ENCODE data around the gene DUSP18.
"Not testable (repeated sequence)": the region's sequence is repeated elsewhere in the genome, so short reads cannot be mapped to it uniquely, and the experiment has no call there.

The DUSP18 gene

DNA sequence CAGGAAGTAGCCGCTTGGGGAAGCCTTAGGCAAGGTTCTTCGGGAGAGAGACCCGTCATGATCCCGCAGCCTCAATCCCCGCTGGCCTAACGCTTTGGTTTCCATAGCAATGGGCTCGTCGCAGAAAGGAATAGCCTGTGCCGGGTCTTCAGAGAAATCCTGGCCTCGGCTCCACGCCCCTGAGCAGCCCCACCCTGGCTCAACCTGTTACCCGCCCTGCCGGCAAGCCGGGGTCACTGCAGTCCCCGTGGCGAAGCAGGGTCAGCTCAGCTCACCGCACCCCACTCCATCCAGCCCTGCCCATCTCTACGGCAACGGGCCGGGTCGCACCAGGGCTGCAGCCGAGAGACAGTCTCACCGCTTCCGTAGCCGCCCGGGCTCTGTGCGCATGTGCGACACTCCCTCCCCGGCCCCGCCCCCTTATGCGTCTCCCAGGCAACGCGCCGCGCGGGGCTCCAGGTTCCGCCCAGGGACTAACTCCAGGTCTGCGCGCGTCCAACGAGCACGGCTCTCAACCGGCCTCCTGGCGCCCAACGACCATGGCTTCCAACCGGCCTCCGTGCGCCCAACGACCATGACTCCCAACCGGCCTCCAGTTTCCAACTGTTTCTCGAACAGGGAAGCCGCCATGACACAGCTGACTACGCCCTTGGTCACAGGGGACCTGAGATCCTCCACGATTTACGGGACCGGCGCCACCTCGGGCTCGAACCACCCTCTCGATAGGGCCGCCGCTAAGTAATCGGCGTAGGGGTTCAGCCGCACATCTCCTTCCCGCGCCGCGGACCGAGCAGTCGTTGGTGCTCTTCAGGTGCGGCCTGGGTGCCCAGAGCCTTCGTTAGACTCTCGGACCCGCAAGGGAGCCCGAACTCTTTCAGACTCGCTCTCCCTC, at the start of gene DUSP18:
Gene DUSP18 (minus strand): TSS at position 382 of the 892 bp plus-strand sequence. CDS start 3,872 bp downstream, outside the sequence.
- peak; percentile 62 for DNase-seq

DNA sequence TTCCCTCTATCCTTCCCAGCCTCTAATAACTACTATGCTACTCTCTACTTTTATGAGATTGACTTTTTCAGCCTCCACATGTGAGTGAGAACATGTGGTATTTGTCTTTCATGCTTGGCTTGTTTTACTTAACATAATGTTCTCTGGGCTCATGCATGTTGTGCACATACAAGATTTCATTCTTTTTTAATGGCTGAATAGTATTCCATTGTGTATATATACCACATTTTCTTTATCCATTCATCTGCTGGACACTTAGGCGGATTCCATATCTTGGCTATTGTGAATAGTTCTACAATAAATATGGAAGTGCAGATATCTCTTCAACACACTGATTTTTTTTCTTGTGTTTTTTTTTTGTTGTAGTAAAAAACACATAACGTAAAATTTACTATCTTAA, 46.4 kb upstream of the DUSP18 start:
- DNase-seq: no peak

DNA sequence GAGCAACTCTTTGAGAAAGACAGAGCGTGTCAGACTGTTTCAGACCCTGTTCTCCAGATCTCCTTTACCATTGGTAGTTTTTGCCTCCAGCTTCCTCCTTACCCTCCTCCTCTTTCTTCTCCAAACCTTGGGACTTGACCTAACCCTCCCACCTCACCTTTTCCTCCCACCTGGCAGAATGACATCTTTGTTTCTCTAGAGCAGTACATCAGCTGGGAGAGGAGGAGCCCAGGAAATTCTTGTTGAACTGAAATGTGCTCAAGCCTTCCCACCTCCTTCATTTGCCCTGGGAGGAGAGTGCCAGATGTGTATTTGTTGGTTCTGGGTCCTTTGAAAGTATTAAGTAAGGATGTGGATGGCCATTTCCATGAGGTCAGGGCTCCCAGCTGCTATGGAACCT, 44.4 kb upstream of the DUSP18 start:
- DNase-seq: no peak

DNA sequence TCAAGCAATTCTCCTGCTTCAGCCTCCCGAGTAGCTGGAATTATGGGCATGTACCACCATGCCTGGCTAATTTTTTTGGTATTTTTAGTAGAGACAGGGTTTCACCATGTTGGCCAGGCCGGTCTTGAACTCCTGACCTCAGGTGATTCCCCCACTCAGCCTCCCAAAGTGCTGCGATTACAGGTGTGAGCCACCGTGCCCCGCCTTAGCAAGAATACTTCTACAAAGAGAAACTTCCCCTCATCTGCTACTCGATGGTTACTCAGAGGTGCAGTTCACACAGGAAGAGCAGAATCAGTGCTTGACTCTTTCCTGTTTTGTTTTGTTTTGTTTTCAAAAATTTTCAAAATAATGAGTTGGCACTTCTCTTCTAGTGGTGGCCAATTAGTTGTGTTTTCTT, 42.3 kb upstream of the DUSP18 start:
- not testable (repeated sequence) for DNase-seq

DNA sequence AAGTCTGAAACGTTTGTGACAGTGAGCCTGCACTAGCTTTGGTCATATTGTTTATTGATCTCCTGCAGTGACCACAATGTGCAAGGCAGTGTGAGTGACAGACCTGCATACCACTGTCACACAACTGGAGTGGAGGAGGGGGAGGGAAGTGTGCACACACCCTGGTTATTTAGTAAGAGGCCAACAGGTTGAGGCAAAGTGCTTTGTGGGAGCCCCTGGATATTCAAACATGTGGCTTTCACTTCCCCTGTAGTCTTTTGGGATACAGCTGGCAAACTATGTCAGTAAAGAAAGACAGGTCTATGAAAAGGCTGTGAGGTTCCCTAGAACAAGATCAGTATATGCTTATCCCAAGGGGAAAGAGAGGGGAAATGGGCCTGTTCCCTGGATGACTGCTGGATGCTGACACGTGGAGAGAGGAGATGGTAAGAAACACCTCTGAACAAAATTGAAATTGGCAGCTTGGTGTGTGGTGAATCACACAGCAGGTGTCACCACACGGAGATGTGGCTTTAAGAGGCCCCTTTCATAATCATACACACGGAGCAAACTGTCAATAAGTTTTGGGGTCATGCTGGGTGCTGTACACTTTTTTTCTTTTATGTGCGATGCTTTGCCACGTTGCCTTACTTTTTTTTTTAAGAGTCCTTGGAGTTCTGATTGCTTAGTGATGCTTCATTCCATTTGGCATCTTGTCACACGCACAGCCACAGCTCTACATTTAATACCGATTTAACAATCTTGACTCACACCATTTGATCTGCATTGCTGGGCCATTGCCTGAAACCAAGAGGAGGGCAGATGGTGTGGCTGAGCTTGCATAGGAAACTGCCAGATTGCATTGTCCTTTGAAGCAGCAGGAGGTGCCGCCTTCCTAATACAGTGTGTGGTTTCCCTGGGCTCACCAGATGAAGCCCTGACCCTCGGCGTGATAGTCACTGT, 38.3 kb upstream of the DUSP18 start:
- DNase-seq: peak; percentile 92

DNA sequence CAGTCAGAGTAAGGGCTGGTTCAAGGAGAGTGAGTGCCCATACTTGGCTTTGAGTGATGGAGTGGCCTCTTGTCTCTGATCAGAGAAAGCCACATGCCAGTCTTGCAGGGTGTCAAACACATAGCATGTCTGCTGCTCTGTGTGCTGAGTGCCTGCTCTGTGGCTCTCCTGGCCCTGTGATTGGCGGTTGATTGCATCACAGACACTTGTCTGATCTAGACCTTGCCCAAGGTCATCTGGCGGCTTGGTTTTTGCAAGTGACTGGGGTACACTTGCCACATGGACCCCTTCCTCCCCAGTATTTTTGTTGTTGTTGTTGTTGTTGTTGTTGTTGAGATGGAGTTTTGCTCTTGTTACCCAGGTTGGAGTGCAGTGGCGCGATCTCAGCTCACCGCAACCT, 37.3 kb upstream of the DUSP18 start:
- DNase-seq: no peak

DNA sequence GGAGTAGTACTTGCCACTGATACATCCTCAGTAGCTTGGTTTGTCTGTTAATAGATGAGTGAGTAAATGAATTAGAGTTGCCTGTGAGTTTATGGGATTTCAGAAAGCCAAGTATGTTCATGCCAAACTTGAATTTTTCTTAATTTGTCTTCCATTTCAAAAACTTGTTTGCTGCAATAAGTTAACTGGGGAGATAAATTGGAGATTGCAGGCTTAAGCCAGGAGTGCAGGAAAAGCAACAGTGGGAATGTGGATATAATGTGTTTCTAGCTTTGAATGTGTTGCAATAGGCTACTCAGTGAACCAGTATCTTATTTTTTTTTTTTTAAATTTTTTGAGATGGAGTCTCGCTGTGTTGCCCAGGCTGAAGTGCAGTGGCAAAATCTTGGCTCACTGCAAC, 35.2 kb upstream of the DUSP18 start:
- no peak for DNase-seq

DNA sequence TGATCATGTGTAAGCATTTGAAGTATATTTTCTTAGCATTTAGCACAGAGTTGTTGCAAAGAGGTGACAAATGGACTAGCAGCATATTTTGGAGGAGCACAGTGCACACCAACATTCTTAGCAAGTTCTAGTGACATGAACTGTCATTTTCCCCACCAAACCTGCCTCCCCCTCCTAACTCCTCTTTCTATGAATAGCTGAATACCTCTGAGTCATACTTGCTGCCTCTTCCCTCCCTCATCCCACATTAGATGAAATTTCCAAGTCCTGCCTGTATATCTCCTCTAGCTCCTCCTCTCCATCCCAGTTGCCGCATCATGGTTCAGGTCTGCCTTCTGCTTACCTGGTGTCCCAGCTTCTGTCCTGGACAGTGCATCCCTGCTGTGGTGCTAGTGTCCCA, 34.2 kb upstream of the DUSP18 start:
- DNase-seq: no peak

DNA sequence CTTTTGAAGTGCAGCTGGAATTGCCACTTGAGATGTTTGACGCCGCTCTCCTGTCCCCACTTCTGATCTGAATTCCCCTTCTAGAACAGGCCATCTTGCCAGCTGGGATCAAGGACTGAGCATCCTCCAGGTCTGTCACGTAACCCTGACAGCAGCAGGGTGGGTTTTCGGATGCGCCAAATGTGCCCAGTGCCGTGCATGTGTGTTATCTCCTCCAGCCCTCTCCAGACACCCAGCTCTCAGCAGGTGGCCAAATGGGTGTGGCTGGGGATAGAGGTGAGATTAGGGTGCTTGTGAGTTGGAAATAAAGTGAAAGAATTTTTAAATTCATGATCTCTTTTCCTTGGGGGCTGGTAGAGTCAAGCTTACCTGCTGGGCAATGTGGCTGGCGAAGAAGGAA, 30.3 kb upstream of the DUSP18 start:
- DNase-seq: no peak

DNA sequence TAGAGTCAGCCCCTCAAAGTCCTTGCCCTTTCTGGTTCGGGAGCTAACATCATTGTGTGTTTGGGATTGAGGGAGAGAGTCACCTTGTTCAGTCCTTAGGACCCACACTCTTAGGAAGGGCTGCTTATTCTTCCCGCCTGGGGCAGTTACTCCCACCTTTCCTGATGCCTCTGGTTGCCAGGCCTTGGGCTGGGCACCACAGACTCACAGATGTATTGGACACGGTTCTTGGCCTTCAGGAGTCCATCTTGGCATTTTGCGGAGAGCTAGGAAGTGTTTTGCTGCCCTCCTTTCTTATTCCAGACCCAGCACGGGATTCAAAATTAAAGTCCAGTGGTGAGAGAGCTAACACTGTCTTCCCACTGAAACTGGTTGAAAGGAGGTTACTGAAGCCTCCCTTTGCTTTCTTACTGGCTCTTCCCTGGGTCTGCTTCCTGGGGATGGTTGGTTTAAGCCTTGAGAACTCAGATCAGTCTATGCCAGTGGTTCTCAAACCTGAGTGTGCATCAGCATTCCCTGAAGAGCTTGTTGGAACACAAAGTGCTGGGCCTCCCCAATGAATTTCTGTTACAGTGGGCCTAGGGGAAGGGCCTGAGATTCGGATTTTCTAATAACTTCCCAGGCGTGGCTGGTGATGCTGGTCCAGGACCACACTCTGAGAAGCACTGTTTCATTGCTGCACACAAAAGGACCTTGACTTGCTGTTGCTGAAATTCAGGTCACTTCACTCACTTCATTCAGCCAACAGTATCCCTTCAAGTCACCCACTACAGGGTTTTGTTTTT, 28.4 kb upstream of the DUSP18 start:
- no peak for DNase-seq

DNA sequence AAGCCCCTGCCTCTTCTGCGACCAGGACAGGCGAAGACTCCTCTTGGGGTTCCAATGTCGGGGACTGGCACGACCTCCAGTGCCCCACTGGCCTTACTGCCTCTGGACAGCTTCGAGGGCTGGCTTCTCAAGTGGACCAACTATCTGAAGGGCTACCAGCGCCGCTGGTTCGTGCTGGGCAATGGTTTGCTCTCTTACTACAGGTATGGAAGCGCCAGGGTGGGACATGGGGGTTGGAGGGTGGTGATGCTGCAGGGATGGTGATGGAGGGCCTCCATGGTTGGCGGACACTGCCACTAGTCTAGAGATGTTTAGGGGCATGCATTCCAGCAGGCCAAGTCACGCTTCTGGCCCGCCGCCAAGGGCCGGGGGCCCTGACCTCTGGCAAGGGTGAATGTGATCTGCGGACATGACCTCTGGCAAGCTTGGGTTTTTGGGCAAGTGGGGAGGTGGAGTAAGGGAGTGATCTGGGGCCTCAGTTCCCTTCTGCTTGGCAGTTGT, 27.7 kb upstream of the DUSP18 start:
- no peak for DNase-seq

DNA sequence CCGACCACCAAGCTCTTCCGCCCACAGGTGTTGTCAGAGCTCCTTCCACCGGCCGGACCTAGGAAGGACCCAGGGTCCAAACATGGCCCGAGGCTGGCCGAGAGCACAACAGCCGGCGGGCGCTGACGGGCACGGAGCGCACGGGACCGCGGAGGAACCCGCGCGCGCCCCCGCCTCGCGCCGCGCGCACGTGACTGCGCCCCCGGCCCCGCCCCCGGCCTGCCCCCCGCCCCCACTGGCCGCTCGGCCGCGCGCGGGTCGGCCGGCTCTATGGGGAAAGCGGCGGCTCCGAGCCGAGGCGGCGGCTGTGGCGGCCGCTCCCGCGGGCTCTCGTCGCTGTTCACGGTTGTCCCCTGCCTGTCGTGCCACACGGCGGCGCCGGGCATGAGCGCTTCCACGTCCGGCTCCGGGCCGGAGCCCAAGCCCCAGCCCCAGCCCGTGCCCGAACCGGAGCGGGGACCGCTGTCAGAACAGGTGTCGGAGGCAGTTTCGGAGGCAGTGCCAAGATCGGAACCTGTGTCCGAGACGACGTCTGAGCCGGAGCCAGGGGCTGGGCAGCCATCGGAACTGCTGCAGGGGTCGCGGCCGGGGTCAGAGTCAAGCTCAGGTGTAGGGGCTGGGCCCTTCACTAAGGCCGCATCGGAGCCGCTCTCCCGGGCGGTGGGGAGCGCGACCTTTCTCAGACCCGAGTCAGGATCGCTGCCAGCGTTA, 27.1 kb upstream of the DUSP18 start, which contains the start of gene OSBP2:
Gene OSBP2 (plus strand): TSS at position 235 of the 711 bp plus-strand sequence. CDS start 36 bp downstream, at position 271.
- DNase-seq: no peak

DNA sequence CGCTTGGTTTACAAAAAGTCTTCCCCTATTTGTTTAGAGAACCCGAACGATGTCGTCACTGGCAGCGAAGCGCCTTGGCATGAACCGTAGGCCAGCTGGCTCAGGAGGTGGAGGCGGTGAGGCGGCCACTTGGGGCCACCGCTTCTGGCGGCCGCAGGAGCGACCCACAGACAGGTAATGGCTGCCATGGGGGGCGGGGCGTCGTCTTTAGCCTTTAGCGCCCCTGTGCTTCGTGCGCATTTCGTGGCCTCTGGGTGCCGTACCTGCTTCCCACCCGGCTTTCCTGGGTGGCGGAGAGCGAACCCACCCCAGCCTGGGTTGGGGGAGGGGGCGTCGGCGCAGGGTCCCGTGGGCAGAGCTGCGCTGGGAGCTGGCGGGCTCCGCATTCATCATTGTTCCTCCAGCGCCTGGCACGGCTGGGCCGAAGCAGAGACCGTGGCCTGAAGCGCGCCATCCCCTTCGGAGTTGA, 26.5 kb upstream of the DUSP18 start:
- peak; percentile 33 for DNase-seq

DNA sequence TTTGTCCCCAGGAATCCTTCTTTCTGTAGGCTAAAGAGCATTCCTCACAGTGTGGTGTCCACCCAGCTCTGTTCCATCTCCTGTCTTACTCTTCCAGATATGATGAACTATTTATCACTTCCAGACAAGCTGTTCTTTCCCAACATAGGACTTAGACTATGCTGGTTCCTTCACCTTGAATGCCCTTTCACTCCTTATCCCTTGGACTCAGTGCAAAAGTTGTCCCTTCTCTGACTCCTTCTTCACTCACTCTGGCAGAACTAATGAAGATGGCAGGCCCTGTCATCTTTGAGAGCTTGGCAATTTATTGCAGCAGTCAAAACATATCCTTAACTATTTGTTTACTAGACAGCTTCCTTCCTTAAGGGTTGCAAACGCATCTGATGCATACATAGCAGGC, 23.5 kb upstream of the DUSP18 start:
- no peak for DNase-seq

DNA sequence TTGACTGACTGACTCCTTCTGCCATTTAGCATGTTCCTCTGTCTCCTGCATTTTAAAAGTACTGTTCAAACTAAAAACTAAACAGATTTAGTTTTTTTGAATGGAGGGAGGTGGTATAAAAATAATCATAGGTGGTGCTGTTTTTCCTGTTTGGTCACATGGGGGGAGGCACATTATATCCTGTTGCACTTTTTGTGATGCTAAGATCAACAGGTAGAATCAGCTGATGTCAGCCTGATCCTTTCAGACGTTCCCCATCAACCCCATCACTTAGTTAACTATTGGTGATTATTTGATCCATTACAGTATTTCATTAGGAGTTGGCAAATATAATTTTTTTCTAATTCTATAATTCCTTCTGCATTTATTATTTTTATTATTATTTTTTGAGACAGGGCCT, 21.9 kb upstream of the DUSP18 start:
- DNase-seq: no peak

DNA sequence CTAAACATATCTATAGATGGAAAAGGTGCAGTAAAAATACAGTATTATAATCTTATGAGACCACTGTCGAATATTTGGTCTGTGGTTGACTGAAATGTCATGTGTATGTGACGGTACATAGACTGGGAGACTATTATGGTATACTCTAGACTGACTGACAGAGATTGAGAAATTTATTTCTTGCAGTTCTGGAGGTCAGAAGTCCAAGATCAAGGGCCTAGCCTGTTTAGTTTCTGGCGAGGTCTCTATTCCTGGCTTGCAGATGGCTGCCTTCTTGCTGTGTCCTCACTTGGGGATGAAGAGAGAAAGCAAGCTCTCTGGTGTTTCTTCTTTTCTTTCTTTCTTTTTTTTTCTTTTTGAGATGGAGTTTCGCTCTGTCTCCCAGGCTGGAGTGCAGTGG, 19.7 kb upstream of the DUSP18 start:
- no peak for DNase-seq

DNA sequence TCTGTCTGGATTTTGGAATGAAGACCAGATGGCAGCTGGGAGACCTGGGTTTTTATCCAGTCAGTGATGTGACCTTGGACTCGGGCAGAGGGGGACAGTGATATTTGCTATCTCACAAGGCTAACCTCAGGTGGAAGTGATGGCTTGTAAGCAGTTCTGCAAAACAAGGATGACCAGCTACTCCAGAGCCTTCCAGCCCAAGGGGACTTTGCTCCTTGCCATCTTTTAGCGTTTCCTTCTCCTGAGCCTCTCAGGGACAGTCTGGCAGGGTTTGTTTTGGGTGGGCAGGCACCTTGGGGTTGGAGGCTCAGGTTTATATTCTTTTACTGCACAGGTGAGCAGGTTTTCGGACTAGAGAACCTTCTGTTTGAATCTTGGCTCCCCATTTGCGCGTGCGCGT, 17.5 kb upstream of the DUSP18 start:
- no peak for DNase-seq

DNA sequence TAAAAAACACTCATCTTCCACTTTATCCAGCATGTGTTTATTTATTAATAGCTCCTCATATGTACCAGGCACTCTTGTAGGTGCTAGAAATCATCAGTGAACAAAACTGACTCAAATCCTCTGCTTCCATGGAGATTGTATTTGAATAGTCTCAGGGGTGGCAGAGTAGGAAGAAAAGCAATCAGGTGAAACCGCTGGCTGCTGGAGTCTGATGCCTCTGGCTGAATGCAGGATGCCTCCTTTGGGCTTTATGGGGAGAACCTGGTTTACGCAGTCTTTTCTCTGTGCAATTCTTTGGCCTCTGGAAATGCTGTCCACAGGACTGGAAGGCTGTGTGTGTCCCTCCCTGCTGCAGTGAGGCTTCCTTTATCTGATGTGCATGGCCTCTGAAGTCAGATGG, 14.2 kb upstream of the DUSP18 start:
- no peak for DNase-seq

DNA sequence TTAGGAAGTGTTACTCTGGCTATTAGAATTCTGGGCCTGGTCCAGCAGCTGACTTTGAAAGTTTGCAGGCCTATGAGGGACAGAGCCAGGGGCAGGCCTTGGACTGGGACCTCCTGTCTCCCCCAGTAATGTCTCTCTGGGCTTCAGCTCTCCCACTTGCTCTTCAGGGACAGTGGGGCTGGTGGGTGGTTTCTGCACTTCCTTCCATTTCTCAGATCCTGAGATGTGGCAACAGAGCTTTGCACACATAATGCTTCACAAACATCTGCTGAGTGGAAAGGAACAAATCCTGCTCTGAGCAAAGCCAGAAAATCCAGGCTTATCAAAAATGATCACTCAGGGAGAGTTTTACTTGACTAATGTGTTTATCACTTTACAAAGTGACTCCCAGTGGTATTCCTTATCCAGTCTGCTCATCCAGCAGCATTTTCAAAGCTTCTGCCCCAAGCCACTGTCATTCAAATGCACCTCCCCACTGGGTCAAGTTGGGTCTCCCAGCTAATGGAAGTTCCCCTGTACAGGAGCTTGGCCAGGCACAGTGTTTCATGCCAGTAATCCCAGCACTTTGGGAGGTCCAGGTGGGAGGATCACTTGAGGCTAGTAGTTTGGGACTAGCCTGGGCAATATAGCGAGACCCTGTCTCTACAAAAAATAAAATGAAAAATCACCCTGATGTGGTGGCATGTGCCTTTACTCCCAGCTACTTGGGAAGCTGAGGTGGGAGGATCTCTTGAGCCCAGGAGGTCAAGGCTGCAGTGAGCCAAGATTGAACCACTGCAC, 13.5 kb upstream of the DUSP18 start:
- DNase-seq: no peak

DNA sequence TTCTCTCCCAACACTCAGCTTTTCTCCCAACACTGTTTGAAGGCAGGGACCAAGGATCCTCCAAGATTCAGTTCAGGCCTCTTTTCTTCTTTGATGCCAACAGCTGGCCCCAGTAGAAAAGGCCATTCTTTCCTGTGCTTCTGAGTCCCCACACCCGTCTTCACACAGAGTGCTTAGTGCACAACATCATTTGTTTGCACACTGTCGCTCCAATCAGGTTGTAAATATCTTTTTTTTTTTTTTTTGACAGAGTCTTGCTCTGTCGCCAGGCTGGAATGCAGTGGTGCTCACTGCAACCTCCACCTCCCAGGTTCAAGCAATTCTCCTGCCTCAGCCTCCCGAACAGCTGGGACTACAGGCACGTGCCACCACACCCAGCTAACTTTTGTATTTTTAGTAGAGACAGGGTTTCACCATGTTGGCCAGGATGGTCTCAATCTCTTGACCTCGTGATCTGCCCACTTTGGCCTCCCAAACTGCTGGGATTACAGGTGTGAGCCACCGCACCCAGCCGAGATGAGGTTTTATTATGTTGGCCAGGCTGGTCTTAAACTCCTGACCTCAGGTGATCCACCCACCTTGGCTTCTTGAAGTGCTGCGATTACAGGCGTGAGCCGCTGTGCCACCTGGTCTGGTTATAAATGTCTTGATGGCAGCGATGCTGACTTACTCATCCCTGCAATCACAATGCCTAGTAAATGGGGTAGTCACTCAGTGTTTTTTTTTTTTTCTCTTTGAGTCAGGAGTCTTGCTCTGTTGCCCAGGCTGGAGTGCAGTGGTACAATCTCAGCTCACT, 12.4 kb upstream of the DUSP18 start:
- DNase-seq: not testable (repeated sequence)
